HG03432 (cell line): ENCODE data around the gene SLC25A21.
"Not testable (repeated sequence)": the region's sequence is repeated elsewhere in the genome, so short reads cannot be mapped to it uniquely, and the experiment has no call there.

Experiments used
- ATAC-seq: cut with Tn5 transposase; IDR thresholded peaks from one replicate; pipeline ENCODE4 v1.9.1; 2021; ENCODE audit warnings: mild to moderate bottlenecking, moderate library complexity; ENCODE audit not compliant: unreplicated experiment

SLC25A21 gene

GRCh38 chr14:36844443-36845195 is 327.8 kb downstream of the SLC25A21 start:
- no peak for ATAC-seq

GRCh38 chr14:36843410-36843809 is 329.0 kb downstream of the SLC25A21 start:
- ATAC-seq = no peak

- no peak for ATAC-seq
Observed at GRCh38 chr14:36835128-36835527, 337.3 kb downstream of the SLC25A21 start.

GRCh38 chr14:36834293-36834692 is 338.1 kb downstream of the SLC25A21 start:
- no peak for ATAC-seq

- no peak for ATAC-seq
Observed at GRCh38 chr14:36829547-36829946, 342.9 kb downstream of the SLC25A21 start.

GRCh38 chr14:36827861-36828260 is 344.5 kb downstream of the SLC25A21 start:
- no peak for ATAC-seq

GRCh38 chr14:36826614-36827013 is 345.8 kb downstream of the SLC25A21 start:
- ATAC-seq = no peak

- no peak for ATAC-seq
Observed at GRCh38 chr14:36824854-36825253, 347.6 kb downstream of the SLC25A21 start.

GRCh38 chr14:36823651-36824050 is 348.8 kb downstream of the SLC25A21 start:
- ATAC-seq = no peak

GRCh38 chr14:36822685-36823084 is 349.7 kb downstream of the SLC25A21 start:
- no peak for ATAC-seq

- no peak for ATAC-seq
Observed at GRCh38 chr14:36820901-36821300, 351.5 kb downstream of the SLC25A21 start.

GRCh38 chr14:36820111-36820709 is 352.2 kb downstream of the SLC25A21 start:
- ATAC-seq = no peak

GRCh38 chr14:36818794-36819384 is 353.5 kb downstream of the SLC25A21 start:
- no peak for ATAC-seq

GRCh38 chr14:36818246-36818645 is 354.2 kb downstream of the SLC25A21 start:
- ATAC-seq = no peak

- no peak for ATAC-seq
Observed at GRCh38 chr14:36817071-36817930, 355.1 kb downstream of the SLC25A21 start.

GRCh38 chr14:36816481-36816880 is 355.9 kb downstream of the SLC25A21 start:
- no peak for ATAC-seq

- not testable (repeated sequence) for ATAC-seq
Observed at GRCh38 chr14:36814783-36815182, 357.6 kb downstream of the SLC25A21 start.

- ATAC-seq = no peak
Observed at GRCh38 chr14:36810209-36810608, 362.2 kb downstream of the SLC25A21 start.

- no peak for ATAC-seq
Observed at GRCh38 chr14:36807727-36808126, 364.7 kb downstream of the SLC25A21 start.

GRCh38 chr14:36805131-36805559 is 367.3 kb downstream of the SLC25A21 start:
- no peak for ATAC-seq

GRCh38 chr14:36797634-36798033 is 374.8 kb downstream of the SLC25A21 start:
- no peak for ATAC-seq
